ENCODE measurements around the gene AIFM2.
A peak's percentile ranks its signal among the peaks of the same experiment; 100 is the strongest.
"Not testable (repeated sequence)": the region's sequence is repeated elsewhere in the genome, so short reads cannot be mapped to it uniquely, and the experiment has no call there.

AIFM2 gene

DNA sequence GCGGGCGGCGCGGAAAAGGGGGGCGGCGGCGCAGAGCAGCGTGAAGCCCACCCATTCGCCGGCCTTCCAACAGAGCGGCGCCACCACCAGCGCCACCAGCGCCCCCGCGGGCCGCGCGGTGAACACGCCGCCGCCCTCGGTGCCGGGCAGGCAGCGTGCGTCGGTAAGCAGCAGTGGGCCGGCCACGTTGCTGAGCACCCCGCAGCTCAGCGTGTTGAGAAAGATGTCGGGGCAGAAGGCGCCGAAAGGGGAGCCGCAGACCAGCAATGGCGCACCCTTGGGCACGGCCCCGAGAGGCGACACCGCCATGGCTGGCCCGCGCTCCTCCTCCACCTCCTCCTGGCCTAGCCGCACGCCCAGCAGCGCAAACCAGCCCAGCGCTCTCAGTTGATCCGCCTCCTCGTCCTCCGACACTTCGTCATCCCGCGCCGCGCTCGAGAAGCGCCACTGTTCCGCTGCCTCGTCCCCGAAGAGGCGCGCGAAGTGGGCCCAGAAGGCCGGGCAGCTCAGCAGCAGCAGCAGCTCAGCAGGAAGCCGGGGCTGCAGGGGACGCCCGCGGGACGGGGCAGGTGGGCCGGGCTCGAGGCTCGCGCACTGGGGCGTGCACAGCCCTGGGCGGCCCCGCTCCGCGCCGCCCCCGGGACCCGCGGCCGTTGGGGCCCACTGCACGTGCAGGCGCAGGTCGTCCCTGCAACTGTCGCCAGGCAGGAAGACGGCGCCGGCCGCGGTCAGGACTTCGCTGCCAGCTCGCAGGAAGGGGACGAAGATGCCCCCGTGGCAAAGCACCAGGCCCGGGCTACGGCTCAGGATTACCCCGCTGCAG, 13.3 kb upstream of the AIFM2 start:
- DNase-seq, result peak; percentile 93

- DNase-seq, result no peak
These were observed 12.6 kb upstream of the AIFM2 start for GRCh38 chr10:70145166-70145665.

DNA sequence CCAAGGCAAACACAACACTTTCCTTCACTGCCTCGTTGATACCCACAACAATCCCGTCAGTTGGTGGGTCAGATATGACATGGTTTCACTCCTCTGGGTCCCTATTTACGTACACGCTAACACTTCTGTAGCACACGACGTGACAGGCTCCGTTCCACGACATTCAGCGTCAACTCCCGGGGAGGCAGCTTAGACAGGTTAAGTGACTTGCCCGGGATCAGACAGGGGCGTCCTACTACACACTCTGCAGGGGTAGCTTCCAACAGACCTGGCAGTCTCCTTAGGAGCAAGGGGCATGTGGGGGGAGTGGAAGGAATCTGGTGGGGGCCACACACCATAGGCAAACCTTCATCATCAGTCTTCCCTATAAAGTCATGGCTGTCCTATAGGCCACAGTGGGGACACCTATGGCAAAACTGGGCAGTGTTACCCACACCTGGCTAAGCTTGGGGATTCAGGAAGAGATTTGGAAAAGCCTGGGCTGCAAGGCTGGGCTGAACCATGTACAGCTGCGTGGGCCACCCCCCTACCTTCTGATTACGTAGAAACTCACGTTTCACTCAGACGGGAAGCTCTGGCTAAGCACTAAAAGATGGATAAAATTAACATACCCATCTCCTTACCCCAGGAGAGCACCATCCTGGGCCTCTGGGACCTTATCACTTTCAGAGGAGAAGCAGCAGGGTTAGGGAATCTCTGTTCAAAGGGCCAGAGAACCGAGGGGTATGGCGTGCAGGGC, 11.9 kb upstream of the AIFM2 start:
- no peak for DNase-seq

DNA sequence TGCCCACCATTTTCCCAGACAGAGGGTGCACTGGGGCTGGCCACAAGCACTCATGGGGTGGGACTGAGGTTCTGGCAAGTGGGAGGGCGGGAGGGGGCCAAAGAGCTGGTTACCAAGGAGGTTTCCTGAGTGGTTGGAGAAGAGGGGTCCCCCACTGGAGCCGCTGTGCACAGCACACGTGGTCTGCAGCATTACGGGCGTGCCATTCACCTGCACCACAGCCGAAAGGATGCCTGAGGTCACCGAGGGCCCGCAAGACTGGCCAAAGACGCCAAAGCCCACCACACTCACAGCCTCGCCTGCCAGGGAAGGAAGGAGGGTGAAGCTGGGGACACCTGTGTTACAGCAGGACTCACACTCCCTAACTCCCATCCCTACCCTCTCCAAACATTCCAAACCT, 9.9 kb upstream of the AIFM2 start:
- no peak for DNase-seq

- DNase-seq, result no peak
These were observed 7.7 kb upstream of the AIFM2 start for GRCh38 chr10:70140297-70140696.

- DNase-seq, result no peak
These were observed 7.3 kb upstream of the AIFM2 start for GRCh38 chr10:70139997-70140250.

- DNase-seq, result no peak
These were observed 6.7 kb upstream of the AIFM2 start for GRCh38 chr10:70139151-70139996.

DNA sequence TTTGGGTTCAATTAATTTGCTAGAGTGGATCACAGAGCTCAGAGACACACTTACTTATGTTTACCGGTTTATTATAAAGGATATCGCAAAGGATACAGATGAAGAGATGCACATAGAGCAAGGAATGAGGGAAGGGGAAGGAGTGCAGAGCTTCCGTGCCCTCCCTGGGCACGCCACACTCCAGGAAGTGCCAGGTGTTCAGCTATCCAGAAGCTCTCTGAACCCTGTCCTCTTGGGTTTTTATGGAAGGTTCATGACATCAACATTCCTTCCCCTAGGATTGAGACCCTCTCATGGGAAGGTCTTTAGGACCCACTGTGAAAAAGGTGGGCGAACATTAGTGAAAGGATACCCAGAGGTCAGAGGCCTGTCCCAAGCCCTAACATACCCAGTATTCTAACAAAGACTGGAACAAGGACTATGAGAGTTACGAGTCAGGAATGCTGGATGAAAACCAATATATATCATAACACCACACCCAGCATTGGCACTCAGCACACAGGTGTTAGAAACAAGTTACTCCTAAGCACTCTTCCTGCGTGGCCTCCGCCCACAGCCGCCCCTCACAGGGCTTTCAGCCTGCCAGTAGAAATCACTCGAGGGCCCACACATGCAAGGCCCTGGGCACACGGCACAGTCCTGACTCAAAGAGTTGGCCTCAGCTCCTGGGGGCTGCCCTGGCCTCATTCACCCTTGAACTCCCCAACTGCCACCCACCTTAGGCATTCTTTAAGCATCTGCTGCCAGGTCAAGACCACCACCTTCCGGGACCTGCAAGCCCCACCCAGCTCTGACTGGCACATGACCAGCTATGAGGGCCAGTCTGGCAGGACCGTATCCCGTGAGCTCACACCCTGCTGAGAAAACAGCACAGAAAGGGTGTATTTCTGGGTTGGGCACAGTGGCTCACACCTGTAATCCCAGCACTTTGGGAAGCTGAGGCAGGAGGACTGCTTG, 5.6 kb upstream of the AIFM2 start:
- DNase-seq, result no peak

DNA sequence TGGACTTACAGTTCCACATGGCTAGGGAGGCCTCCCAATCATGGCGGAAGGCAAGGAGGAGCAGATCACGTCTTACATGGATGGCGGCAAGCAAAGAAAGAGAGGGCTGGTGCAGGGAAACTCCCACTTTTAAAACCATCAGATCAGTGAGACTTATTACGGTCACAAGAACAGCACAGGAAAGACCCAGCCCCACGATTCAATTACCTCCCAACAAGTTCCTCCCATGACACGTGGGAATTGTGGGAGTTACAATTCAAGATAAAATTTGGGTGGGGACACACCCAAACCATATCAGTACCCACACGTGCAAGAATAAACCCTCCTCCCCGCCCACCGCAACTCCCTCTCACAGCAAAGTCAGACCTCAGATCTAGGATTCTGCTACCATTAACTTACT, 4.5 kb upstream of the AIFM2 start:
- no peak for DNase-seq

GRCh38 chr10:70135684-70136083, 3.1 kb upstream of the AIFM2 start:
- DNase-seq, result no peak

- DNase-seq, result no peak
These were observed 2.4 kb upstream of the AIFM2 start for GRCh38 chr10:70135046-70135445.

DNA sequence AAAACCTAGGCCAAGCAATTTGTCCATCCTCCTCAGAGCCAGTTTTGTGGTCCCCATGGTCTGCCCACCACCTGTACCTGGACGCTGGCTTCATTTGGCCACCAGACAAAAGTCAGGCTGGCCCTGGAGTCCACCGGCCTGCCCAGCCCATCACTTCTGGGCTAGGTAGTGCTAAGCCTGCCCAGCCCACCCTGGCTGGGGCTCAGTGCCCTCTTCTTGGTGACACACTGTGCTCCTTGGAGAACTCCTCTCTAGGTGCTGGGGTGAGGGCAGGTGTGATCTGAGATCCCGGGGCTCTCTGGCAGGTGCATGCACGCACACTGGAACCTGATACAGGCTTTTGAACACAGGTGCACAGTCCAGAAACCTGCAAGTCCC, 1.1 kb downstream of the AIFM2 start:
- no peak for DNase-seq

DNA sequence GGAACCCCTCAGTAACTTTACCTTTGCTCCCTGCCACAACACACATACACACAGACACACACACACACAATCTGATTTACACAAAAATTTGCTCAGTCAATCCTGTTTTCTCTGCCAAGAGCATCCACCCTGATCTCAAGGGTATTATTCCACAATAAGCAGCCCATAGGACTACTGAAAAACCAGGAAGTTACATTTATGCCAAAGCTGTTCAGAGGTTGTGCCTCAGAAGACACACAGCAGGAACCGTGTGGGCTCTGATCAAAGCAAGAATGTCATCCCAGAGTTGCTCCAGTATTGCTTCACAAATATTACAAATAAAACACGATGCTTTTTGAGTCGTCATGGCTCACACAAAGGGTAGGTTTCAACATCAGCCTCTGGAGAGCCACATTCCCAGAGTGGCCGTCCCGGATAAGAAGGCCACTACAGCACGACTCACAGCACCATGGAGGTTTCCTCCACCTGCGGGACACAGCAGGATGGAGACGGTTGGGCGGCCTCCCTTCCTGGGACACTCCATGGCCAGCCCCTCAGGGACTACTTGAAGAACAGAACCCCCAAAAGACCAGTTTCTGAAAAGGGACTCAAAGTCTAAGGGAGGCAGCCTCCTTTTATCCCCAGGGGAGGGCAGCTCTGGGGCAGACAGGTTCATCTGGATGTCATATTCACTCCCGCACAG, 1.6 kb downstream of the AIFM2 start:
- DNase-seq, result no peak

GRCh38 chr10:70126700-70127395, 5.8 kb downstream of the AIFM2 start:
- no peak for DNase-seq

DNA sequence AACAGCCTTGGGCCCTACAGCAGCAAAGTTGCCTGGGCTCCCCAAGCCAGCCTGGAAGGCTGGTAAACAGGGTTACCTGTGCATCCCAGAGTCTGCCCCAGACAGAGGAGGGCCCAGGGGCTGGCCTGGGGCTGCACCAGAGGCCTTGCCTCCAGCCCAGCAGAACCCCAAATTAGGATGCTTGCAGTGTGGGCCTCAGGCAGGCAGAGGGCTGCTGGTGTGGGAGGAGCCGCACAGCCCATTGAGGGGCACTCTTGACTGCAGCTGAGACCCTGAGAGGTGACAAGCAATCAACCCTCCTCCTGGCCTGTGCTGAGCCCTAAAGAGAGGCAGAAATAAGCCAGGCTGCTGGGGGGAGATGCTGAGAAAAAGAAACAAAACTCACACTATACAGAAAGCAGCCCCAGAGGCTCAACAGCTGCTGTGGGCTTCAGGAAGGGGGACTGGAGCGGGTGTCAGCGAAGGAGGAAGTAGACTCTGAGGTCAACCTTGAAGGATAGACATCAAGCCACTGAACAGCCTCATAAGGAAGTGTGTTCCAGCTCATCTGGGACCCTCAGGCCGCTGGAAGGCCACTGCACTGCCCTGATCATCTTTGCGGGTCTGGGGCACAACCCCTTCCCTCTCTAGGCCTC, 6.6 kb downstream of the AIFM2 start:
- no peak for DNase-seq

DNA sequence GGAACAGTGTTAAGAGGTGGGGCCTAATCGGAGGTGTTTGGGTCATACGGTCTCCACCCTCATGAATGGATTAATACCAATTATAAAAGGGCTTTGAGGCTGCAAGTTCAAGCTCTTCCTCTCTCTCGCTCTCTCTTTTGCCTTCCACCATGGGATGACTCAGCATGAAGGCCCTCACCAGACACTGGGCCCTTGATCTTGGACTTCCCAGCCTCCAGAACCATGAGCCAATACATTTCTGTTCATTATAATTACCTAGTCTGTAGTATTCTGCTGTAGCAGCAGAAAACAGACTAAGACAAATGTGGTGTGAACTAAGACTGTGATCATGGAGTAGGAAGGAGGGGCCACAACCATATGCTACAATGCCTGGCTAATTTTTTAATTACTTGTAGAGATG, 7.7 kb downstream of the AIFM2 start:
- DNase-seq, result no peak

DNA sequence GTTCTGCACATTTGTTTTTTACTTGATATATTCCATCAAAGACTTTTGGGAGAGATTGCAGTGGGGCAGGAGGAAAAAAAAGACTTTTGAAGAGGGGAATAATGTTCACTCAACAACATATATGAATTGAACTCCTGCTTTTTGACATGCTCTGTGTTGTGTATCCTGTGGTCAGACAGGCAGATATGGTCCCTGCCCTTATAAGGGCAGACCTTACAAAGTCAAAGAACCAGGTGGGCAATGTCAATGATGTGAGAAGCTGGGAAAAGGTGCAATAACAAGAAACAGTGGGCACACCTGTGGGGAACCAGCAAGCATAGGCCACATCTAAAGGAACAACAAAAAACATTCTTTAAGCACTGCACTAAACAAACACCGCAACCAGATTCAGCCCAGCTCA, 8.2 kb downstream of the AIFM2 start:
- DNase-seq, result no peak

GRCh38 chr10:70123817-70124216, 8.8 kb downstream of the AIFM2 start:
- DNase-seq, result no peak

- DNase-seq, result not testable (repeated sequence)
These were observed 9.5 kb downstream of the AIFM2 start for GRCh38 chr10:70123166-70123565.

- DNase-seq, result no peak
These were observed 9.9 kb downstream of the AIFM2 start for GRCh38 chr10:70122742-70123141.
